ENCODE results near the gene ID1. TPM values are rescaled to one million over a fixed set of nuclear protein-coding genes. Genes with fewer than 3 reads are reported as not detected.

ID1 gene, protein sequence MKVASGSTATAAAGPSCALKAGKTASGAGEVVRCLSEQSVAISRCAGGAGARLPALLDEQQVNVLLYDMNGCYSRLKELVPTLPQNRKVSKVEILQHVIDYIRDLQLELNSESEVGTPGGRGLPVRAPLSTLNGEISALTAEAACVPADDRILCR
- 269 to 530 TPM (median 412 TPM) in 5 replicates for total RNA-seq (2022; extraction: Qiagen RNA extraction; ENCODE audit: low read depth)

DNA sequence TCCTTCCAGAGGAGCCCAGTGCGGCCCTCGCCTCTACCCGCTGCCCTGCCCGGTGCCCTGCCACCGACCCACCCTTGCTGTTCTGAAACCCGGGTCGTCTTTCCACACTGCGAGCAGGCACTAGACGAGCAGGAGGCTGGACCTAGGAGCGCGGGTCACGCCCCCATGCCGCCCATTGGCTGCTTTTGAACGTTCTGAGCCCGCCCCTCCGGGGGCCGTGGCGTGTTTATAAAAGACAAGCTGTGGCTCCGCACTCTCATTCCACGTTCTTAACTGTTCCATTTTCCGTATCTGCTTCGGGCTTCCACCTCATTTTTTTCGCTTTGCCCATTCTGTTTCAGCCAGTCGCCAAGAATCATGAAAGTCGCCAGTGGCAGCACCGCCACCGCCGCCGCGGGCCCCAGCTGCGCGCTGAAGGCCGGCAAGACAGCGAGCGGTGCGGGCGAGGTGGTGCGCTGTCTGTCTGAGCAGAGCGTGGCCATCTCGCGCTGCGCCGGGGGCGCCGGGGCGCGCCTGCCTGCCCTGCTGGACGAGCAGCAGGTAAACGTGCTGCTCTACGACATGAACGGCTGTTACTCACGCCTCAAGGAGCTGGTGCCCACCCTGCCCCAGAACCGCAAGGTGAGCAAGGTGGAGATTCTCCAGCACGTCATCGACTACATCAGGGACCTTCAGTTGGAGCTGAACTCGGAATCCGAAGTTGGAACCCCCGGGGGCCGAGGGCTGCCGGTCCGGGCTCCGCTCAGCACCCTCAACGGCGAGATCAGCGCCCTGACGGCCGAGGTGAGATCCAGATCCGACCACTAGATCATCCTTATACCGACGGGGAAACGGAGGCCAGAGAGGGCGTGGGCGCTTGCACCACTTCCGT lies at the start of gene ID1:
ID1 (plus strand) TSS at position 259 of the 871 bp plus-strand sequence; CDS start at position 358, 99 bp downstream.

GRCh38 chr20:31637660-31638059 lies 32.6 kb downstream of the ID1 start, which contains the start of gene COX4I2:
COX4I2 (plus strand) TSS chr20:31637912; CDS start chr20:31639018, 1,106 bp downstream.

Other genes starting within 250 kb of the ID1 start
- gene DEFB118, start 236.7 kb upstream of the ID1 start, total RNA-seq (2022; extraction: Qiagen RNA extraction; ENCODE audit: low read depth), result not detected in 5 replicates
- gene DEFB119, start 214.7 kb upstream of the ID1 start, total RNA-seq (2022; extraction: Qiagen RNA extraction; ENCODE audit: low read depth), result not detected in 5 replicates
- gene DEFB121, start 199.1 kb upstream of the ID1 start, total RNA-seq (2022; extraction: Qiagen RNA extraction; ENCODE audit: low read depth), result not detected in 5 replicates
- not detected in 5 replicates for gene DEFB123, start 164.7 kb upstream of the ID1 start, total RNA-seq (2022; extraction: Qiagen RNA extraction; ENCODE audit: low read depth)
- not detected in 5 replicates for gene DEFB124, start 130.2 kb upstream of the ID1 start, total RNA-seq (2022; extraction: Qiagen RNA extraction; ENCODE audit: low read depth)
- 0.18 to 0.87 TPM (median 0.29 TPM) in 5 replicates for gene REM1, start 130.0 kb upstream of the ID1 start, total RNA-seq (2022; extraction: Qiagen RNA extraction; ENCODE audit: low read depth)
- 183 to 262 TPM (median 248 TPM) in 5 replicates for gene HM13, start 90.8 kb upstream of the ID1 start, total RNA-seq (2022; extraction: Qiagen RNA extraction; ENCODE audit: low read depth)
- not detected in 5 replicates for gene COX4I2, start 32.6 kb downstream of the ID1 start, total RNA-seq (2022; extraction: Qiagen RNA extraction; ENCODE audit: low read depth)
- gene BCL2L1, start 117.6 kb downstream of the ID1 start, total RNA-seq (2022; extraction: Qiagen RNA extraction; ENCODE audit: low read depth), result 242 to 268 TPM (median 253 TPM) in 5 replicates
- gene TPX2, start 134.0 kb downstream of the ID1 start, total RNA-seq (2022; extraction: Qiagen RNA extraction; ENCODE audit: low read depth), result 104 to 134 TPM (median 106 TPM) in 5 replicates
- 0.22 to 1.2 TPM (median 0.55 TPM) in 5 replicates for gene MYLK2, start 214.1 kb downstream of the ID1 start, total RNA-seq (2022; extraction: Qiagen RNA extraction; ENCODE audit: low read depth)
- gene FOXS1, start 240.3 kb downstream of the ID1 start, total RNA-seq (2022; extraction: Qiagen RNA extraction; ENCODE audit: low read depth), result 0.40 to 1.1 TPM (median 0.76 TPM) in 4 of 5 replicates, not detected in the other

All from A549 treated with ZK216348 at 1 μM for 4 hours (cell line).